Prostate gland (tissue), 2 donors: ENCODE data around the gene ZDHHC5. TPM values are rescaled to one million over a fixed set of nuclear protein-coding genes. Genes with fewer than 3 reads are reported as not detected.
"Not testable (repeated sequence)": the region's sequence is repeated elsewhere in the genome, so short reads cannot be mapped to it uniquely, and the experiment has no call there.

Source experiments
- DNase-seq: peaks from one replicate; pipeline ENCODE4 v3.0.0-alpha.2; 2019; ENCODE audit warnings: low spot score
- H3K27ac ChIP-seq, 2 donors: fragments of 200-600 bp; sonication (generic); 2 replicates each; pipeline ENCODE4 v1.5.1; 2017 to 2019
- H3K27me3 ChIP-seq: fragments of 200-600 bp; sonication (generic); replicated peaks from 2 replicates; pipeline ENCODE4 v1.5.1; 2019; ENCODE audit not compliant: insufficient read depth
- H3K36me3 ChIP-seq, 2 donors: fragments of 200-600 bp; sonication (generic); 1 replicate in 1 of 2; 2 replicates in 1 of 2; pipeline versions ENCODE4 v1.5.1 to v1.8.1; 2017 to 2019
- H3K4me1 ChIP-seq: fragments of 200-600 bp; sonication (generic); replicated peaks from 2 replicates; pipeline ENCODE4 v1.5.1; 2019
- H3K4me3 ChIP-seq, 2 donors: fragments of 200-600 bp; sonication (generic); 2 replicates each; pipeline ENCODE4 v1.5.1; 2017 to 2019
- H3K9me3 ChIP-seq: fragments of 200-600 bp; sonication (generic); 2 replicates; pipeline ENCODE4 v1.5.1; 2017
- CTCF ChIP-seq, 4 experiments: fragments of 200-600 bp in 2 of 4; fragments of 450-650 bp in 2 of 4; sonication (generic) in 2 of 4; IDR thresholded peaks; 1 replicate in 3 of 4; 2 replicates in 1 of 4; pipeline ENCODE4 v1.5.1; 2016 to 2019; ENCODE audit warnings: antibody characterized with exemption in 4 of 4, mild to moderate bottlenecking in 2 of 4, moderate library complexity in 2 of 4
- POLR2A ChIP-seq: fragments of 450-650 bp; IDR thresholded peaks from one replicate; pipeline ENCODE4 v1.6.1; 2016; ENCODE audit warnings: antibody characterized with exemption, mild to moderate bottlenecking
- POLR2AphosphoS5 ChIP-seq: sonication (generic); formaldehyde crosslinking; IDR thresholded peaks from one replicate; pipeline ENCODE4 v1.6.1; 2017; ENCODE audit warnings: antibody characterized with exemption
- WGBS: methylation state at CpG from one replicate; pipeline ENCODE4 v1.1.5; 2018; 5-methylcytosine and 5-hydroxymethylcytosine counted together
- intact Hi-C: fragments of 100-400 bp; cut with DNase I; formaldehyde crosslinking; loops from one replicate; pipeline ENCODE4 v1.14.2; 2022
- total RNA-seq, 2 donors: library from RNA; depleted of rRNA; stranded (reverse); fragments of >200 nt; gene quantifications; one replicate each; pipeline ENCODE4 v1.1.0, GENCODE V29; 2016

ZDHHC5 gene
- total RNA-seq, 2 donors from 2014 or later: 65.4 to 69.9 TPM

GRCh38 chr11:57698843-57699365, 31.0 kb downstream of the ZDHHC5 start:
- Histone ChIP-seq H3K27ac (no peak overlapping the region), H3K36me3 (peaks cover 9 to 46% of the 10 kb centered on the region in 2 donors), H3K4me3 (no peak overlapping the region), H3K9me3 (no peaks in the 10 kb centered on the region), H3K27me3 (no peaks in the 10 kb centered on the region), H3K4me1 (no peaks in the 10 kb centered on the region)
- no peak for TF ChIP-seq POLR2A
- TF ChIP-seq CTCF (IDR thresholded peaks at IDR 0.05): no peak
- TF ChIP-seq POLR2AphosphoS5: no peak
- intact Hi-C loops: no loop called here
- DNase-seq: no peak
- 81% methylated on average over 18 of the region's 18 CpGs for WGBS

GRCh38 chr11:57699813-57700212, 31.9 kb downstream of the ZDHHC5 start:
- intact Hi-C loops: no loop called here
- Histone ChIP-seq H3K27me3 (no peaks in the 10 kb centered on the region), H3K9me3 (no peaks in the 10 kb centered on the region), H3K4me3 (no peak overlapping the region), H3K27ac (no peak overlapping the region), H3K36me3 (peaks cover 11 to 37% of the 10 kb centered on the region in 2 donors), H3K4me1 (no peaks in the 10 kb centered on the region)
- TF ChIP-seq CTCF (IDR thresholded peaks at IDR 0.05) (no peak), POLR2AphosphoS5 (no peak), POLR2A (no peak)
- WGBS: 83% methylated on average over 10 of the region's 10 CpGs
- no peak for DNase-seq

GRCh38 chr11:57700425-57700824, 32.5 kb downstream of the ZDHHC5 start:
- Histone ChIP-seq H3K27ac (no peak overlapping the region), H3K9me3 (no peaks in the 10 kb centered on the region), H3K27me3 (no peaks in the 10 kb centered on the region), H3K4me3 (no peak overlapping the region), H3K4me1 (no peaks in the 10 kb centered on the region), H3K36me3 (peaks cover 12 to 35% of the 10 kb centered on the region in 2 donors)
- intact Hi-C loops: no loop called here
- DNase-seq: no peak
- WGBS: 67% methylated on average over 3 of the region's 3 CpGs
- TF ChIP-seq POLR2A: no peak
- TF ChIP-seq POLR2AphosphoS5: no peak
- no peak for TF ChIP-seq CTCF (IDR thresholded peaks at IDR 0.05)

- intact Hi-C loops: no loop called here
- no peak for TF ChIP-seq POLR2A
- TF ChIP-seq CTCF (IDR thresholded peaks at IDR 0.05): no peak
- no peak for TF ChIP-seq POLR2AphosphoS5
- Histone ChIP-seq H3K9me3 (no peaks in the 10 kb centered on the region), H3K36me3 (peaks cover 5 to 18% of the 10 kb centered on the region in 2 donors), H3K4me1 (no peaks in the 10 kb centered on the region), H3K27ac (no peak overlapping the region), H3K4me3 (no peak overlapping the region), H3K27me3 (no peaks in the 10 kb centered on the region)
- WGBS: 95% methylated on average over 4 of the region's 4 CpGs
- DNase-seq: no peak
Measured at GRCh38 chr11:57703341-57703740, 35.4 kb downstream of the ZDHHC5 start.

- H3K4me3 ChIP-seq: no peak overlapping the region
- H3K27me3 ChIP-seq: no peaks in the 10 kb centered on the region
- H3K9me3 ChIP-seq: no peaks in the 10 kb centered on the region
- no peak for TF ChIP-seq POLR2AphosphoS5
- no peak for TF ChIP-seq CTCF (IDR thresholded peaks at IDR 0.05)
- H3K4me1 ChIP-seq: no peaks in the 10 kb centered on the region
- peaks cover 2% of the 10 kb centered on the region in 2 donors for H3K36me3 ChIP-seq
- no peak overlapping the region for H3K27ac ChIP-seq
- intact Hi-C loops: no loop called here
- no peak for DNase-seq
- WGBS: 90% methylated on average over 6 of the region's 6 CpGs
Measured at GRCh38 chr11:57704932-57705331, 37.0 kb downstream of the ZDHHC5 start.

- H3K27ac ChIP-seq, H3K27me3 ChIP-seq, intact Hi-C loops, H3K9me3 ChIP-seq, H3K36me3 ChIP-seq, DNase-seq, H3K4me3 ChIP-seq, H3K4me1 ChIP-seq: not testable (repeated sequence)
- 91% methylated on average over 8 of the region's 8 CpGs for WGBS
Measured at GRCh38 chr11:57705432-57705831, 37.5 kb downstream of the ZDHHC5 start.
